Measurements from ENCODE around the gene TOB1.
"Not testable (repeated sequence)": the region's sequence is repeated elsewhere in the genome, so short reads cannot be mapped to it uniquely, and the experiment has no call there.

TOB1 gene

GRCh38 chr17:50868140-50868438 is 1.9 kb upstream of the TOB1 start:
- DNase-seq (ENCODE audit: low spot score): no peak

DNA sequence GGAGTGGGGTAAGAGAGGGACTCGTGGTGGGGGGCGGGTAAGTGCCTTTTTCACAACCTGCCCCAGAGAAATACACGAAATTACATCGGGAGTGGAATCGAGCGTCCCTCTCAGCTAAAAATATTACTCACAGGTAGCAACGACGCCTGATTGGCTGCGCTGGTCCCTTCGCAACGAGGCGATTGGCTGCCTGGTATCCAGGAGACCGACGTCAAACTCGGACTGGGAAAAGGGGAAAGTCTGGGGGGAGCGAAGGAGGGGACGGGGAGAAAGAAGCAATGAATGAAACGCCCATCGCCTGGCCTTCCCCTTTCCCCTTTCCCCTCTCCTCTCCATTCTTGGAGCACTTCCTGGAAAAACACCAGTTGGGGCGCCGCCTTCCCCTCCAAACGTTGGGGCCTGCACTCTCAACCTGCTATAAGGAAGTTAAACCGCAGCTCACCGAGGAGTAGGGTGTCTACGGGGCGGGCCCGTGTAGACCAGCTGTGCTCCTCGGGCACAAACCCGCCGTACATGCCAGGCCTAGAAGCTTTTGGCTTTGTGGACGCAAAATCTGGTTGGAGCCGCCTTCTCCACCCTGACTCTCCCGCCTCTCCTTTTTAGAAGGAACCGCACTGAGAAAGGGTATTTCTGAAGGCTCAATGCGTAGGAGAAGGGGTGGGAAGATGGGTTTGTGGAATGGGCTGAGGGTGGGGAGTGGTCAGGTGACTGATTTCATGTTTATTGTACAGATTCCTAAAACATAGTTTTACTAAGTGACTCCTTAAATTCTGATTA is 1.4 kb upstream of the TOB1 start:
- DNase-seq (ENCODE audit: low spot score): peak; percentile 76

GRCh38 chr17:50866950-50867362 is 802 bp upstream of the TOB1 start:
- DNase-seq (ENCODE audit: low spot score): no peak

DNA sequence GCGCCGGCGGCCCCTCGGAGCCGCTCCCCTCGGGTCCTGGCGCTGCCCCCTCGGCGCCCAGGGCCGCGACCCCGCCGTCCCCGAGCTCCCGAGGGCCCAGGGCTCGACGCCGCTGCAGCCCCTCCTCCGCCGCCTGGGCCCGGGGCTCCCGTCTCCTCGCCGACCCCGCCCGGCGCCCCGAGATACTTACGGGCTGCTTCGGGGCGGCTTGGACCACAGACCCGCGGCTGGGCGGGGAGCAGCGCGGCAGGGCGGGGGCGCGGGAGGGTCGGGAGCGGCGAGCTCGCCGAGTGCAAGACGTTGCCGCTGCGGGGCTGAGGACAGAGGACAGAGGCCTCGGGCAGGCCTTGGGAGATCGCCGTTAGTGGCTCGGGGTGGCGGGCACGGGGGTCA is 290 bp downstream of the TOB1 start:
- DNase-seq (ENCODE audit: low spot score): no peak

GRCh38 chr17:50865060-50865867 is 890 bp downstream of the TOB1 start:
- no peak for DNase-seq (ENCODE audit: low spot score)

DNA sequence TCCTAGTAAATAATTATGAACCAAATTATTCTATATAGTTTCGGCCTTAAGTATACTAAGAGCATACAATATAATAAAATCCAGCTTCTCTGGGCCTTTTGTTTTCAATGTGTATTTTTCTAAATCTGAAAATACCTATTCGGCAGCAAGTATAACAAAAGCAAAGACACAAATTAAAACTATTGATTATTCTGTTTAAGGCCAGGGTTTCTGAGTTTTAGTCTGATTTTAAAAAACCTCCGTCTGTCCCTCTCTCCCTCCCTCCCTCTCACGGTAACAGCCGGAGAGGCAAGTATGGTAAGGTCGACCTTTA is 1.5 kb downstream of the TOB1 start:
- no peak for DNase-seq (ENCODE audit: low spot score)

- DNase-seq (ENCODE audit: low spot score): no peak
Observed at GRCh38 chr17:50863931-50864330, 2.2 kb downstream of the TOB1 start.

GRCh38 chr17:50863221-50863843 is 2.8 kb downstream of the TOB1 start:
- DNase-seq (ENCODE audit: low spot score): no peak

GRCh38 chr17:50861822-50862528 is 4.2 kb downstream of the TOB1 start:
- no peak for DNase-seq (ENCODE audit: low spot score)

GRCh38 chr17:50861334-50861676 is 4.8 kb downstream of the TOB1 start:
- no peak for DNase-seq (ENCODE audit: low spot score)

- DNase-seq (ENCODE audit: low spot score): not testable (repeated sequence)
Observed at GRCh38 chr17:50859727-50860126, 6.4 kb downstream of the TOB1 start.

DNA sequence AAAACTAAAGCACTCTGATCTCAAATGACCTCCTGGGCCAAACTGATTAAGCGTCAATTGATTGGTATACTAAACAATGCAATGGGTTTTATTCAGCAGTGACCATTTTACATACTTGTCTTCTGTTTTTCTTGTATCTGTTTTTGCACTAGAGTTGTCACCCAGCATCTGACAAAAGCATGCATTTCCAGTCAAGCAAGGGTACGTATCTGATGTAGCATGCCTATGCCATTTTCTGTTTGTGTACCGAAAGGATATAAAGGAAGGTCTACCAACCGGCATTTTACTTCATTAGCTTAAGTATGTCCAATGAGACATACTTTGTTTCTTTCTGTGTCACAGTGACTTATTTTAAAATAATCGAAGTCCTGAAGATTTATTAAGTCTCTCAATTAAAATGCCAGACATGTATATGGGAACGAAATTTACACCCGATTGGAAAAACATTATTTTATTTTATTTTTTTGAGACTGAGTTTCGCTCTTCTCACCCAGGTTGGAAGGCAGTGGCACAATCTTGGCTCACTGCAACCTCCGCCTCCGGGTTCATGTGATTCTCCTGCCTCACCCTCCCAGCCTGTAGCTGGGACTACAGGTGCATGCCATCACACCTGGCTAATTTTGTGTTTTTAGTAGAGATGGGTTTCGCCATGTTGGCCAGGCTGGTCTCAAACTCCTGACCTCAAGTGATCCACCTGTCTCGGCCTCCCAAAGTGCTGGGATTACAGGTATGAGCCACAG is 7.5 kb downstream of the TOB1 start:
- no peak for DNase-seq (ENCODE audit: low spot score)

GRCh38 chr17:50856431-50856830 is 9.7 kb downstream of the TOB1 start:
- no peak for DNase-seq (ENCODE audit: low spot score)

- no peak for DNase-seq (ENCODE audit: low spot score)
Observed at GRCh38 chr17:50855708-50856330, 10.3 kb downstream of the TOB1 start.

- DNase-seq (ENCODE audit: low spot score): no peak
Observed at GRCh38 chr17:50853781-50854180, 12.4 kb downstream of the TOB1 start.

DNA sequence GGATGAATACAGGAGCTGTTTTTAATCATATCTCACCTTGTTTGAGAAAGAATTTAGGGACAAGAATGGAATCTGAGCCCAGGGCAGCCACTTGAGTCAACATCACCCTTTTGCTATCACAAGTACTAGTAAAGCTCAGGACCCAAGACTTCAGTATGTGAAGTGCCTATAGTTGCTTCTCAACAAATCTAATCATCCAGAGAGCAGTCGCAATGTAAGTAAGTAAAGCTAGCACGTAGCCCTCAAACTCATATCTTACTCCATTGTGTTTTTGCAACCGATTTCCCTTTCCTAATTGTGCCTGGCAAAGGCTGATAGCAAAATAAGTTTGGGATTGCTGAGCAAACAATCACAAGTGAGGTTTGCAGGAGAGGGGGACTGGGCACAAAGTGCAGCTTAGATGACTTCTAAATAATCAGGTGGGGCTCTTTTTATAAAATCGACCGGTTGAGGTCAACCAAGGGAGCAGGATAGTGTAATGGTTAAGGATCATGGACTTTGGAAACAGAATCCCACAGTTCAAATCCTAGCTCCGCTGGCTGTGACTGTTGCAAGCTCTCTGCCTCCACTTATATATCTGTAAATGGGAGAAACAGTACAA is 13.0 kb downstream of the TOB1 start:
- DNase-seq (ENCODE audit: low spot score): no peak

DNA sequence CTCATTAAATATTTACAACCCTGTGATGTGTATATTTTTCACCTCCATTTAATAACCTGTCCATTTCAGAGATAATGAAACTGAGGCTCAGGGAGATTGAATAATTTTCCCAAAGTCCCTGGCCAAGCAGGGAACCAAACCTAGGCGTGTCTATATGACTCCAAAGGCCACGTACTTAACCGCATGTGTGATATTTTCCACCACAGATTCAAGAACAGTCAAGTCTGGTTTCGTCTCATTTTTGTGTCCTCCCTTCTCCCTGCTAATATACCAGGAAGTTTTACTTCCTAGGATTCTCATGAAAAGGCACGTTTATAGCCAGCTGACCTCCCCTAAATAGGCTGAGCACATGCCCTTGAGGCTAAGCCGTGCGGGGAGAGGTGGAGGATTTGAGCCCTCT is 15.5 kb downstream of the TOB1 start:
- no peak for DNase-seq (ENCODE audit: low spot score)

GRCh38 chr17:50848711-50849110 is 17.4 kb downstream of the TOB1 start:
- no peak for DNase-seq (ENCODE audit: low spot score)

- DNase-seq (ENCODE audit: low spot score): no peak
Observed at GRCh38 chr17:50848039-50848438, 18.1 kb downstream of the TOB1 start.

DNA sequence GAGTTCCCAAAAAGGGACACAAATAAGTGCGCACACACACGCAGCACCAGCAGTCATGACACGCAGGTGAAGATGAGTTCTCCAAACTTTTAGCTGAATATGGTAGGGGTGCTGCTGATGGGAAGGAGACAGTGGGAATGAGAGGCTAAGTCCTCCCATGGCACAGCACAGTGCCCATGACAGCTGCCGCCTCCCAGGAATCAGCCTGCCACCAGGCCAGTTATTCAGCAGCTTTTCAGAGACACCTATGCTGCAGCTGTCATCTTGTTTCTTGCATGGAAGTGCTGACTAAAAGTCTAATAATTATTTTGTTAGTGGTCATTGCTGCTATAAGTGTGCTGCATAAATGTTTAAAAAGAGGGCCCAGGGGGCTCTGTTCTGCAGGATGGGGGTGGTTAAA is 18.6 kb downstream of the TOB1 start:
- no peak for DNase-seq (ENCODE audit: low spot score)
